LNCAP (cell line): ENCODE measurements around the gene KAT2A.

Experiments used
- TF ChIP-seq, protein P1 (sequence below): fragments of 450-650 bp; IDR thresholded peaks from 2 replicates; pipeline ENCODE4 v1.5.1; 2017; ENCODE audit warnings: mild to moderate bottlenecking

The KAT2A gene

DNA sequence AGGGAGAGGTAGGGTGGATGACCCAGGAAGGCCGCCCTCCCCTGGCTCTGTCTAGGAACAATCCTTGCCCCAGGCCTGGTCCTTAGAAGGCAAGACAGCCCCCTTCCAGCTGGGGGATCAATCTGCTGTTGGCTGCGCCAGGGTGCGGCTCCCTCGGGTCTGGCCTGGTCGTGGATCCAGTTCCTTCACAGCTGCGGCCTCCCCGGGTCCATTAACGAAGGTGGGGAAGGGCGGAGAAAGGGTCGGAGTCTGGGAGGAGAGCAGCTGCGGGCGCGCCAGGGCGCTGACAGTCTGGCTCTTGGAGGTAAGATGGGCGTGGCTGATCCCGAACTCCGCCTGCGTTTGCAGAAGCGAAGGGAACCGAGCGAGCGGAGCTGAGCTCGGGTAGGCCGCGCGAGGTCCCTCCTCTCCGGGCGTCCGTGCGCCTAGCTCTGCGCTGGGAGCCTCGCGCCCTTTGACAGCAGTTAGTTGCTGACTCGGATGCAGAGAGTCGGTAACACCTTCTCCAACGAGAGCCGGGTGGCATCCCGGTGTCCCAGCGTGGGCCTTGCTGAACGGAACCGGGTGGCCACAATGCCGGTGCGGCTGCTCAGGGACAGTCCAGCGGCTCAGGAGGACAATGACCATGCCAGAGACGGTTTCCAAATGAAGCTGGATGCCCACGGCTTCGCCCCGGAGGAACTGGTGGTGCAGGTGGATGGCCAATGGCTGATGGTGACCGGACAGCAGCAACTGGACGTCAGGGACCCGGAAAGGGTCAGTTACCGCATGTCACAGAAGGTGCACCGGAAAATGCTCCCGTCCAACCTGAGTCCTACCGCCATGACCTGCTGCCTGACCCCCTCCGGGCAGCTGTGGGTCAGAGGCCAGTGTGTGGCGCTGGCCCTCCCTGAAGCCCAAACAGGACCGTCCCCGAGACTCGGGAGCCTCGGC lies 1.5 kb upstream of the KAT2A start, which contains the start of gene HSPB9:
Gene HSPB9, plus strand, starts transcription at position 434 of the 933 bp plus-strand sequence. Its CDS starts 47 bp downstream, at position 481.
- TF ChIP-seq, protein P1, sequence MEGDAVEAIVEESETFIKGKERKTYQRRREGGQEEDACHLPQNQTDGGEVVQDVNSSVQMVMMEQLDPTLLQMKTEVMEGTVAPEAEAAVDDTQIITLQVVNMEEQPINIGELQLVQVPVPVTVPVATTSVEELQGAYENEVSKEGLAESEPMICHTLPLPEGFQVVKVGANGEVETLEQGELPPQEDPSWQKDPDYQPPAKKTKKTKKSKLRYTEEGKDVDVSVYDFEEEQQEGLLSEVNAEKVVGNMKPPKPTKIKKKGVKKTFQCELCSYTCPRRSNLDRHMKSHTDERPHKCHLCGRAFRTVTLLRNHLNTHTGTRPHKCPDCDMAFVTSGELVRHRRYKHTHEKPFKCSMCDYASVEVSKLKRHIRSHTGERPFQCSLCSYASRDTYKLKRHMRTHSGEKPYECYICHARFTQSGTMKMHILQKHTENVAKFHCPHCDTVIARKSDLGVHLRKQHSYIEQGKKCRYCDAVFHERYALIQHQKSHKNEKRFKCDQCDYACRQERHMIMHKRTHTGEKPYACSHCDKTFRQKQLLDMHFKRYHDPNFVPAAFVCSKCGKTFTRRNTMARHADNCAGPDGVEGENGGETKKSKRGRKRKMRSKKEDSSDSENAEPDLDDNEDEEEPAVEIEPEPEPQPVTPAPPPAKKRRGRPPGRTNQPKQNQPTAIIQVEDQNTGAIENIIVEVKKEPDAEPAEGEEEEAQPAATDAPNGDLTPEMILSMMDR: no peak

DNA sequence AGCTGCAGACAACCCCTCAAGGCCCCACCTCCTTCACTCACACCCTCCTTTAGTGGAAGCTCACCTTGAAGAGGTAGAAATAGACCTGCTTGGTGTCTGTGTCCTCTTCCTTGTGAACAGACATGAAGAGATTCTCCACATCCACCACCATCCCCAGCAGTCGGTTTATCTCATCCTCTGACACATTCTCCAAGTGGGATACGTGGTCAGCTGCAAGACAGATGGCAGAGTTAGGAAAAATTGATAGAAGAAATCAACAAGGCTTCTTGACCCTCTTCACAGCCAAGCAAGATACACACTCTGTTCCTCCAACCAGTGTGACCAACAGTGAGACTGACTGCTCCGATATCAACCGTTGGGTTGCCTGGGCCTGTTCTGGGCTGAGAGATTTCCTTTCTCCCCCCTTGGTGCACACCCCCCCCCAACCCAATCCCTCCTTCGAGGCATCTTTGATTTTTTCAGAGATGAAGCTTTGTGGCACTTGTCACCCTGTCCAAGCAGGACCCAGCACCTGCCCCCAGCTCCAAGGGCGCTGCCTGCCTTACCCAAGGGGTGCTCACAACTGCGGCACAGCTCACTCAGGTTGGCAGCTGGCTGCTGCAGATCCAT lies 902 bp downstream of the KAT2A start:
- TF ChIP-seq, protein P1: no peak

DNA sequence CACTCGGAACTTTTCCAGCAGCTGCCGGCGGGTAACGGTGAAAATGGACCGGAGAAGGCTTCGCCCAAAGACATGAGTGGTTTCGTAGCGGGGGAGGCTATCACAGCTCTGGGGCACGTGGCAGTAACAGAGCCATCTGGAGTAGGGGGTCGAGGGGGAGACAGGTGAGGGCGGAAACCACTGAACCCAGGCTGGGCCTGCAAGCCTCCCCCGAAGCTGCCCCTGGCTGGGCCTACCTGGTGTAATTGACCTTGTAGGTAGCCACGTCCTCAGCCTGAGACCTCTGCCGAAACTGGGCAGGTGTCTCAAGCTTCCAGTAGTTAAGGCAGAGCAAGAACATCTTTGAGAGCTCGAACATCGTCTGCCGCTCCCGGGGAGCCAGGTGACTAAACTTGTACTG lies 1.9 kb downstream of the KAT2A start:
- TF ChIP-seq, protein P1: no peak

DNA sequence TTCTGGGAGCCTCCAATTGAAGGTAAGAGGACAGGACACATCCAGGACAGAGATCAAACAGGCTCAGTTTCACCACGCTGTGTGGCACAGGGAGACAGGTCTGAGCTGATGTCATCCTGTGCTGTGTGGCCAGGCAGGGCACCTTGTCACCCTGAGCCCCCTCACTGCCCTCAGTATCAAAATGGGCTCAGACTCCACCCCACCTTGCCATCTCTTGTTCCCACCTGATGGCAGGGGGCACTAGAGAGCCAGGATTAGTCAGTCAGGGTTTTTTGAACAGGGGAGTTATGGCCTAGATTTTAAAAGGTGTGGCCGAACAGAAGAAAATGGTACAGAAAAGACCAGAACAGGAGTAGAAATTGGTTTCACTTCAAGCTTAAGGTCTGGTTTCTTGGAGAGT lies 2.6 kb downstream of the KAT2A start:
- TF ChIP-seq, protein P1: peak; percentile 44; the same call in 1 of the 2 replicates

DNA sequence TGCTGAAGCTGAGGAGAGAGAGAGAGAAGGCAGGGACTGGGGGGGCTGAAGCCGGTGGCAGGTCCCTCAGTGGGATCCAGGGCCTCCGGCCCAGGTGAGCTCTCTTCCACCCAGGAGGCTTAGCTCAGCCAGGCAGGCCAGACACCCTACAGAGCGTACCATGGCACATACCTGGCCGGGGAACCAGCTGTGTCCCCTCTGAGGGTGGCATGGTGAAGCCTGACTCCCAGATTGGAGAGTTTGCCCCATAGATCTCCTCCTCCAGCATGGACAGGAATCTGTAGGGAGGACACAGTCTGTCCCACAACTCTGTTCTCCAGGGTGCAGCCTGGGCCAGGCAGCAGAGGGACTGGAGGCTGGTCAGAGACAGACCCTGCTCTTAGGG lies 3.0 kb downstream of the KAT2A start:
- TF ChIP-seq, protein P1: no peak

DNA sequence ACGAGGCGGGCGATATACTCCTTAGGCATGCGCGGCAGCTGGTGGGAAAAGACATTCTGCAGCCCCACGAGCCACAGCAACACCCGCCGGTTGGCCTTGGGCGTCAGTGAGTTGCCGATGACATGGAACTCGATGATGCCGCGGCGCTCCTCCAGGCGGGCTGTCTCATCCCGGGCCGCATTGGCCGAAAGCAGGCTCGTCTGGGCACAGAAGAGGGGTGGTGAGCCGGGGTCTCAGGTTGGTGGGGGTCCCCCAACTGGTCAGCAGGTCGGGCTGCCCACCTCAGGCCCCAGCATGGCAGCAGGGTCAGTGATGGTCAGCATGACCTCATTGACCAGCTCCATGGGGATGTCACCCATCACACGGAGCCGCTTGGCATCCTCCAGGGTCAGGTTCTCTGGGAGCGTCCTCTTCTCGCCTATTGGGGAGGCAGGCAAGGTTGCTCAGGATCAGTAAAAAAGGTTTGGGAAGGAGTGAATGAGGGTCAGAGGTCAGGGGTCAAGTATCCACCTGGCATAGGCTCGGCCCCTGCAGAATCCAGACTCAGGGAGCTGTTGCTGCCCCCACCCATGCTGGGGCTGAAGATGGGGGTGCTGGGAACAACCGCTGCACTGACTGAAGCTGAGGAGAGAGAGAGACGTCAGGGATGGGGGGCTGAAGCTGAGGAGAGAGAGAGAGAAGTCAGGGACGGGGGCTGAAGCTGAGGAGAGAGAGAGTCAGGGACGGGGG lies 3.6 kb downstream of the KAT2A start:
- TF ChIP-seq, protein P1: no peak

DNA sequence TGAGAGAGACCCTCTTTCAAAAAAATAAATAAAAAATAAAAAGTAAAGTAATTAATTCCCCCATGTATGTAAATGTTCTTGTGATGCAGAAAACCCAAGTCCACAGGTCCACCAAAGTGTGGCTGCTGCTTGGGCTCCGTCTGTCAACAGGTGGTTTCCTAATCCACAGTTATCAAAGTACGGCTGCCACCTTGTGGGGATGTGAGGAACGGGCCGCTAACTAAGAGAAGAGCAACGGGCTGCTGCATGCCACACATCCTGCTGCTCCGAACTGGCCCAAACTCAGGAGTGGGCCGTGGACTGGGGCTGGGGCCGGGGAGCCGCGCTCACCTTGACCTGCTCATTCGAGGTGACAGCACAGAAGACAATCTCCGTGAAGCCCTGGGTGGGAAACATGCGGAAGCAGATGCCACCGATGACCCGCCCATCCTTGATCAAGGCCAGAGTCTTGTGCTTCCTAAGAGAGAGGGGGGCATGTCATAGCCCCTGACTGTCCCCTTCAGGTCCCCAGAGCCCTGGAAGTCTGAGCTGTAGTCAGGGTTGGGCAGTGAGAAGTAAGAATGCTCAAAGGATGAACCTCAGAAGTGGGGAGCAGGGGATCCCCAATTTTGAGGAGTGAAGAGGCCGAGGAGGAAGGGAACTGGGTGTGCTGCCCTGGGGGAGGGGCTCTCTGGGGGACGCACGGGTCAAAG lies 4.3 kb downstream of the KAT2A start:
- TF ChIP-seq, protein P1: peak; percentile 85
